Mammary epithelial cell (primary cell): ENCODE results near the gene ZNF48.

Source experiments
- EZH2 ChIP-seq: IDR thresholded peaks from 2 replicates; pipeline ENCODE4 v1.6.1; 2012; ENCODE audit warnings: low read length, inconsistent platforms, borderline replicate concordance
- TF ChIP-seq, protein P1 (sequence below), 2 donors: IDR thresholded peaks in 1 of 2; conservative IDR thresholded peaks in 1 of 2; 2 replicates each; pipeline ENCODE4 v1.5.1; 2011 to 2012; ENCODE audit warnings: inconsistent platforms in 2 of 2, low read length in 2 of 2, mild to moderate bottlenecking in 2 of 2, control low read depth in 1 of 2, low read depth in 1 of 2; ENCODE audit not compliant: insufficient read depth in 1 of 2; ENCODE audit errors: extremely low read depth in 1 of 2

DNA sequence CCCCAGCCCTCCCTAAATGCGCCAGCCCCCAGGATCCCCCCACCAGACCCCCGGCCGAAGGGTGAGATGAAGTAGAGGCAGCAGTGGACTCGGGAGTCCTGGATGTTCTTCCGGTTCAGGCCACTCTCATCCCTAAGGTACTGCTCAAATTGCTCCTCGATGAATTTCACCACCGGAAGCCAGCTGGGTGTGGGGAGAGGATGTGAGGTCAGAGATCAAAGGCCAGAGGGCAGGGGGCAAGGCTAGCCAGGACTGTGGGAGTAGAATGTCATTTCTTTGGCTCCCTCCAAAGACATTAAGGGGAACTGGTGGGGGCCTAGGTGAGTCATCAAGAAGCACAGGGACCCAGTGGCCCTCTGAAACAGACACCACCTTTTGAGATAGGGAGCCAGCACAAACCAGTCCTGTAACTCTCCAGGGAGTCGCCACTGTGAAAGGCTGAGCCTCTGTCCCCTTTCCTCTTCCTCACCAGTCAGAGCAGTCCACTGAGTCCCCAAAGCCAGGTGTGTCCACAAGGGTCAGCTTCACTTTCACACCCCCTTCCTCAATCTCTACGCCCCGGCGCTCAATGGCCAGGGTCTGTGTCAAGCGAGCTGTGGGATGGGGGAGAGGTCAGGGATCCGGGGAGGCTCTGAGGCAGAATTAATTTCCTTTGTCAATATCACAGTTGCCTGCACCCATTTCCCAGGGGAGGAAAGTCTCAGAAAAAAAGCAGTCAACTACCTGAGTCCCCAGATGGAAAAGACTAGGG lies 13.8 kb upstream of the ZNF48 start:
- TF ChIP-seq EZH2 = no peak
- TF ChIP-seq, protein P1, sequence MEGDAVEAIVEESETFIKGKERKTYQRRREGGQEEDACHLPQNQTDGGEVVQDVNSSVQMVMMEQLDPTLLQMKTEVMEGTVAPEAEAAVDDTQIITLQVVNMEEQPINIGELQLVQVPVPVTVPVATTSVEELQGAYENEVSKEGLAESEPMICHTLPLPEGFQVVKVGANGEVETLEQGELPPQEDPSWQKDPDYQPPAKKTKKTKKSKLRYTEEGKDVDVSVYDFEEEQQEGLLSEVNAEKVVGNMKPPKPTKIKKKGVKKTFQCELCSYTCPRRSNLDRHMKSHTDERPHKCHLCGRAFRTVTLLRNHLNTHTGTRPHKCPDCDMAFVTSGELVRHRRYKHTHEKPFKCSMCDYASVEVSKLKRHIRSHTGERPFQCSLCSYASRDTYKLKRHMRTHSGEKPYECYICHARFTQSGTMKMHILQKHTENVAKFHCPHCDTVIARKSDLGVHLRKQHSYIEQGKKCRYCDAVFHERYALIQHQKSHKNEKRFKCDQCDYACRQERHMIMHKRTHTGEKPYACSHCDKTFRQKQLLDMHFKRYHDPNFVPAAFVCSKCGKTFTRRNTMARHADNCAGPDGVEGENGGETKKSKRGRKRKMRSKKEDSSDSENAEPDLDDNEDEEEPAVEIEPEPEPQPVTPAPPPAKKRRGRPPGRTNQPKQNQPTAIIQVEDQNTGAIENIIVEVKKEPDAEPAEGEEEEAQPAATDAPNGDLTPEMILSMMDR (conservative IDR thresholded peaks at IDR 0.05 in 1 of 2, IDR thresholded peaks at IDR 0.05 in 1 of 2; ENCODE audit: extremely low read depth in 1 of 2, insufficient read depth in 1 of 2, low read depth in 1 of 2, low read length in 2 of 2) = no peak
